Cardiac septum (tissue), 1 donor: ENCODE results near the gene PCNX2. TPM values are rescaled to one million over a fixed set of nuclear protein-coding genes. Genes with fewer than 3 reads are reported as not detected.
"Not testable (repeated sequence)": the region's sequence is repeated elsewhere in the genome, so short reads cannot be mapped to it uniquely, and the experiment has no call there.

Source experiments
- DNase-seq: peaks from one replicate; pipeline ENCODE4 v3.0.0-alpha.2; 2020; ENCODE audit warnings: low spot score
- intact Hi-C: fragments of 100-400 bp; cut with DNase I; formaldehyde crosslinking; loops from one replicate; pipeline ENCODE4 v1.14.0; 2022
- total RNA-seq: library from RNA; stranded (reverse); fragmentation: NEBNext Ultra II Directional; extraction: Animal tissue kit (Norgen Biotek cat#: 25700); gene quantifications from one replicate; pipeline ENCODE4 v1.2.1, GENCODE V29; 2021
- donor health status: DM: no; HTN: no; CAD: no.

The PCNX2 gene
- total RNA-seq, 1 donor from 2014 or later = 4.2 TPM

GRCh38 chr1:233089251-233089650, 206.3 kb downstream of the PCNX2 start:
- DNase-seq = no peak
- intact Hi-C loops = no loop called here

GRCh38 chr1:233088613-233089012, 206.9 kb downstream of the PCNX2 start:
- DNase-seq = no peak
- intact Hi-C loops = no loop called here

GRCh38 chr1:233086961-233087881, 208.3 kb downstream of the PCNX2 start:
- intact Hi-C loops = no loop called here

GRCh38 chr1:233085566-233085965, 210.0 kb downstream of the PCNX2 start:
- DNase-seq = no peak
- intact Hi-C loops = no loop called here

More at GRCh38 chr1:233086961-233087881, 208.3 kb downstream of the PCNX2 start:
- no peak for DNase-seq

- intact Hi-C loops = no loop called here
- no peak for DNase-seq
Observed at GRCh38 chr1:233082778-233083550, 212.6 kb downstream of the PCNX2 start.

GRCh38 chr1:233081735-233082134, 213.8 kb downstream of the PCNX2 start:
- DNase-seq = no peak
- intact Hi-C loops = no loop called here

GRCh38 chr1:233080827-233081226, 214.7 kb downstream of the PCNX2 start:
- intact Hi-C loops, DNase-seq: not testable (repeated sequence)

GRCh38 chr1:233080286-233080685, 215.2 kb downstream of the PCNX2 start:
- DNase-seq = no peak
- intact Hi-C loops = no loop called here

- intact Hi-C loops = no loop called here
Observed at GRCh38 chr1:233079574-233079973, 216.0 kb downstream of the PCNX2 start.

GRCh38 chr1:233078396-233078795, 217.1 kb downstream of the PCNX2 start:
- DNase-seq = no peak
- intact Hi-C loops = no loop called here

More at GRCh38 chr1:233079574-233079973, 216.0 kb downstream of the PCNX2 start:
- no peak for DNase-seq

GRCh38 chr1:233075915-233076295, 219.6 kb downstream of the PCNX2 start:
- intact Hi-C loops = no loop called here
- DNase-seq = no peak

GRCh38 chr1:233066087-233066486, 229.4 kb downstream of the PCNX2 start:
- no peak for DNase-seq
- intact Hi-C loops = no loop called here

GRCh38 chr1:233065685-233066084, 229.8 kb downstream of the PCNX2 start:
- intact Hi-C loops = no loop called here
- no peak for DNase-seq

GRCh38 chr1:233064988-233065387, 230.5 kb downstream of the PCNX2 start:
- intact Hi-C loops = no loop called here

GRCh38 chr1:233063462-233063861, 232.1 kb downstream of the PCNX2 start:
- intact Hi-C loops = no loop called here
- no peak for DNase-seq

More at GRCh38 chr1:233064988-233065387, 230.5 kb downstream of the PCNX2 start:
- DNase-seq = no peak

- no peak for DNase-seq
- intact Hi-C loops = no loop called here
Observed at GRCh38 chr1:233061265-233061664, 234.3 kb downstream of the PCNX2 start.

GRCh38 chr1:233060461-233060994, 235.0 kb downstream of the PCNX2 start:
- no peak for DNase-seq
- intact Hi-C loops = no loop called here

- DNase-seq = no peak
- intact Hi-C loops = no loop called here
Observed at GRCh38 chr1:233057836-233058235, 237.7 kb downstream of the PCNX2 start.

GRCh38 chr1:233055879-233056641, 239.5 kb downstream of the PCNX2 start:
- intact Hi-C loops = no loop called here
- no peak for DNase-seq

GRCh38 chr1:233045588-233045987, 249.9 kb downstream of the PCNX2 start:
- DNase-seq = no peak
- intact Hi-C loops = no loop called here
